Measurements from ENCODE around the gene PAQR8. TPM values are rescaled to one million over a fixed set of nuclear protein-coding genes. Genes with fewer than 3 reads are reported as not detected.

Gene PAQR8
- total and polyA plus RNA-seq, 2 of the 13 experiments (the other 11 are each of a cell fraction or from before 2014, with no cell fraction given): 37.7 to 50.7 TPM

GRCh38 chr6:52403627-52404026 lies 41.7 kb downstream of the PAQR8 start (continued):
- no peak for TF ChIP-seq FOXA3 (CRISPR knock-in tag; IDR thresholded peaks at IDR 0.05)
- peak; percentile 39; the same call in 1 of the 2 replicates for TF ChIP-seq ZBTB33 (CRISPR knock-in tag; IDR thresholded peaks at IDR 0.05)
- no peak for TF ChIP-seq ZNF432 (CRISPR knock-in tag; IDR thresholded peaks at IDR 0.05; ENCODE audit: borderline replicate concordance)
- no peak for TF ChIP-seq ZNF496 (CRISPR knock-in tag; IDR thresholded peaks at IDR 0.05; ENCODE audit: insufficient replicate concordance)
- no peak for TF ChIP-seq ZNF782 (CRISPR knock-in tag; IDR thresholded peaks at IDR 0.05; ENCODE audit: borderline replicate concordance)

GRCh38 chr6:52405243-52405642 lies 43.3 kb downstream of the PAQR8 start:
- ChIA-PET POLR2A (no interaction called here), CTCF (ENCODE audit: low intra/inter-chr PET ratio, low total read pairs) (no interaction called here)
- ATAC-seq: no peak
- no TSS peak for BruUV-seq (replicated peaks)
- Histone ChIP-seq H3K4me2 (ENCODE audit: low read depth, low read length) (no peak overlapping the region), H2AFZ (ENCODE audit: low read length) (no peak overlapping the region), H4K20me1 (ENCODE audit: insufficient read depth, low read length) (no peaks in the 10 kb centered on the region; the same call in none of the 2 replicates), H3K27ac (ENCODE audit: extremely low read length, insufficient read depth, low read length) (no peak overlapping the region), H3K4me1 (ENCODE audit: insufficient read depth, low read length) (peaks cover 28% of the 10 kb centered on the region), H3K9me3 (ENCODE audit: low read length) (no peaks in the 10 kb centered on the region), H3K79me2 (ENCODE audit: insufficient read depth, low read length) (peaks cover 5% of the 10 kb centered on the region), H3K4me3 (replicated peaks in 1 of 3; ENCODE audit: insufficient read depth in 1 of 3, low read depth in 2 of 3, low read length in 3 of 3) (no peak overlapping the region), H3K27me3 (ENCODE audit: control insufficient read depth in 1 of 2, insufficient read depth in 2 of 2, low read length in 2 of 2) (no peaks in the 10 kb centered on the region), H3K36me3 (replicated peaks in 1 of 2; ENCODE audit: control insufficient read depth in 1 of 2, insufficient read depth in 2 of 2, low read length in 2 of 2) (peaks cover 13 to 31% of the 10 kb centered on the region in 2 experiments), H3K9ac (ENCODE audit: insufficient read depth, low read depth, low read length) (no peak overlapping the region)
- in situ Hi-C loops (cut with HindIII; ENCODE audit: extremely low pct_ligation_motif_present, low pct_unique_long_range_greater_than_20kb) (no loop called here), intact Hi-C loops (cut with micrococcal nuclease; ENCODE audit: unreplicated experiment) (loop anchor here (5.0 kb wide), 1 partner anchor 592 kb away; the partner anchor contains the start of gene GSTA4)
- no peak for TF ChIP-seq MAF1 (CRISPR knock-in tag; IDR thresholded peaks at IDR 0.05; ENCODE audit: borderline replicate concordance)
- no peak for TF ChIP-seq ZNF225 (CRISPR knock-in tag; IDR thresholded peaks at IDR 0.05)
- TF ChIP-seq CBX1 (IDR thresholded peaks at IDR 0.05; ENCODE audit: low read depth): no peak
- peak; percentile 55 for TF ChIP-seq RBM22 (optimal IDR thresholded peaks at IDR 0.05; ENCODE audit: low read length)
- FAIRE-seq: no peak
- no CpG with 5 or more reads among the region's 1 CpG for WGBS (ENCODE audit: low lambda C conversion rate)
- no peak for DNase-seq (ENCODE audit: low spot score)
